GM18520 (cell line): Measurements from ENCODE around the gene LMOD1.
"Not testable (repeated sequence)": the region's sequence is repeated elsewhere in the genome, so short reads cannot be mapped to it uniquely, and the experiment has no call there.

ENCODE experiments used
- ATAC-seq: cut with Tn5 transposase; IDR thresholded peaks from one replicate; pipeline ENCODE4 v1.9.1; 2021; ENCODE audit not compliant: unreplicated experiment

The LMOD1 gene

GRCh38 chr1:201880928-201881571, 65.3 kb downstream of the LMOD1 start:
- ATAC-seq: no peak

GRCh38 chr1:201877877-201878401, 68.4 kb downstream of the LMOD1 start:
- no peak for ATAC-seq

- no peak for ATAC-seq
Observed at GRCh38 chr1:201876148-201876818, 70.1 kb downstream of the LMOD1 start.

GRCh38 chr1:201874672-201875071, 71.7 kb downstream of the LMOD1 start:
- ATAC-seq: no peak

GRCh38 chr1:201870397-201870796, 76.0 kb downstream of the LMOD1 start:
- ATAC-seq: no peak

- no peak for ATAC-seq
Observed at GRCh38 chr1:201861448-201861847, 84.9 kb downstream of the LMOD1 start.

GRCh38 chr1:201859424-201859823, 86.9 kb downstream of the LMOD1 start:
- no peak for ATAC-seq

- not testable (repeated sequence) for ATAC-seq
Observed at GRCh38 chr1:201856722-201857121, 89.6 kb downstream of the LMOD1 start.

- ATAC-seq: no peak
Observed at GRCh38 chr1:201851949-201852348, 94.4 kb downstream of the LMOD1 start.

- no peak for ATAC-seq
Observed at GRCh38 chr1:201850053-201850397, 96.3 kb downstream of the LMOD1 start.

GRCh38 chr1:201849372-201850052, 96.8 kb downstream of the LMOD1 start:
- ATAC-seq: no peak

- ATAC-seq: no peak
Observed at GRCh38 chr1:201848230-201848629, 98.1 kb downstream of the LMOD1 start.

- no peak for ATAC-seq
Observed at GRCh38 chr1:201847150-201847549, 99.2 kb downstream of the LMOD1 start.
